Measurements from ENCODE around the gene UCN.
"Not testable (repeated sequence)": the region's sequence is repeated elsewhere in the genome, so short reads cannot be mapped to it uniquely, and the experiment has no call there.

UCN gene

DNA sequence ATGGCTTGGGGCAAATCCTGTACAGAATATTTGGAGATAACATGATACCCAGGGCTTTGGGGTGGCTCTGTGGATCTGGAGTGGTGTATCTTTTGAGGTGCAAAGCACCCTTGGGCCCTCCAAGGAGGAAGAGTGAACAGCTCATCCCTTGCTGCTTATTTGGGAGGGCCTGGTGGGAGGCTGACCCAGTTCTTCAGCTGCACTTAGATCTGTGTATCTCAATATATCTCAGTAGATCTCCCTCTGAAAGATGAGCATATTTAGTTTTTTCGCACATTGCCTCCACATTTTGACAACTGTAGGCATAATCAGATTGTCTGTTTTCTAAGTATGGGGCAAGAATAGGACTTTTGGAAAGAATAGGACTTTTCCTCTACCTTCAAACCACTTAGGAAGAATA, 23.2 kb downstream of the UCN start:
- no peak for DNase-seq (ENCODE audit: low read depth, low spot score)

DNA sequence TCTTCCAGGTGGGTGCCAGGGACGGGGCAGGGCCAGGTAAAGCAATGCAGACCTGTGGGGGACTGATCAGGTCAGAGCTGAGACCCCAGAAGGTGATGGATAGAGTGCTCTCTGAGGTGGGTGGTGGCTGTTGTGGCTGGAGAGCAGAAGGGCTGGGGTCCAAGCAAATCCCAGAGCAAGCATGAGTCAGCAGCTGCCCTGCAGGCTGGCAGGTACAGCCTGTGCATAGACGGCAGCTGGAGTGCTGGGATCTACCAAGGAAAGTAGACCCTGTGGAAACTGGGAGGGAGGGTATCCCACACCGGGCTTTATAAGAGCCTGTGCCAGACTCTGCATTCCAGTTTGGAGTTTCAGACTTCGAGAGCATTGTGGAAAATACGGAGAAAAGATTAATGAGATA, 25.4 kb downstream of the UCN start:
- no peak for DNase-seq (ENCODE audit: low read depth, low spot score)

- no peak for DNase-seq (ENCODE audit: low read depth, low spot score)
Measured at GRCh38 chr2:27281855-27282559, 26.2 kb downstream of the UCN start, which contains the start of gene TRIM54. Gene TRIM54, plus strand, starts transcription at chr2:27282429. Its CDS starts 303 bp downstream, at chr2:27282732.

DNA sequence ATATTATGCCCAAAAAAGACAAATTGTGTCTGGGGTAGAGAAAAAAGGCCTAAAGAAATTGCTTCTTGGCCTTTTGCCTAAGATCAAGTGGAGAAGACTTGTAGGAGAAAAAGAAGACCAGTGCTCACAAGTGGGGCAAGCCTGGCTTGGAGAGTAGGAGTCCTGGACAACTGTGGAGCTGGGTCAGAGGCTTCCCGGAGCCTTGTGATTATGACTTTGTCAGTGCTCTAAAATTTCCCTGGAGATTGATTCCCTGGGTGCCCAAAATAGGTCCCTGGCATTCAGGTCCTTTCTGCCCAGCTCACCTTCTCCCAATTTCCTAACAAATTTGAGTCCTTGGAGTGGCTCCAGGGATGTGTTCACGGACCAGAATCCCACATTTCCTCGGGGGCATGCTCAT, 26.8 kb downstream of the UCN start:
- DNase-seq (ENCODE audit: low read depth, low spot score) = no peak

DNA sequence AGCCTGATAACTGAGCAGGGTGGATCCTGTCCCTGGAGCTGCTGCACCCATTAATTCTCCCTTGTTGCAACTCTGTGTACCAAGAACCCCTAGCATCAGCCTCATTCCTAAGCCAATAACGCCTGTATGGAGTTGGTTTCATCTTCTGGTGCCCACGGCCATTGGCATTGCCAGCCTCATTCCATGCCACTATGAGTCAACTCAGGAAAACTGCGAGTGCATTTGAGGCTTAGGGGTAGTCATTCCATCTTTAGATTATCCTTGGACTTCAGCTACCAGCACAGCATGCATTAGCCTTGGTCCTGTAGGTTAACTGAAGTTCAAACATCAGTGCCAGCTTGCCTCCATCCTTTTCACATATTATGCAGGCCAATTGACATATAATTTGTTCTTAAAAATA, 27.4 kb downstream of the UCN start:
- no peak for DNase-seq (ENCODE audit: low read depth, low spot score)

DNA sequence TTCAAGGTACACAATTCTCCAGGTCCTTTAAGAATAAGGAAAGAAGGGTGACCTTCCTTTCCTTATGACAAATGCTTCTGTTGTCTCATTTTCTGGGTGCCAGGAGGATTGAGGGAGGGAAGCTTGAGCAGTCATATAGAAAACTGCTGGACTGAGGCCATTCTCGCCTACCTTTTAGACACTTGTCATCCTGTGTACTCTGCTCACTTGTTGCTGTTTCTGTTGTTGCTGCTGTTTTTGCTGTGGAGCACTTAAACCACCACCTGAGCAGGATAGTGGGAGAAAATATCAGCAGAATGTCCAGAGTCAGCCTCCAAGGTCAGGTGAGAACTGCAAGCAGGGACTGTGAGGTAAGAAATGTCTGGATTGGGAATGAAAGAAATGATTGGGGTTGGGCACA, 30.2 kb downstream of the UCN start:
- DNase-seq (ENCODE audit: low read depth, low spot score) = no peak

- no peak for DNase-seq (ENCODE audit: low read depth, low spot score)
Measured at GRCh38 chr2:27275211-27276150, 32.8 kb downstream of the UCN start, which contains the start of gene DNAJC5G. Gene DNAJC5G, plus strand, starts transcription at chr2:27275433. Its CDS starts 1,296 bp downstream, at chr2:27276729.

- DNase-seq (ENCODE audit: low read depth, low spot score) = not testable (repeated sequence)
Measured at GRCh38 chr2:27272537-27273522, 35.4 kb downstream of the UCN start.

- no peak for DNase-seq (ENCODE audit: low read depth, low spot score)
Measured at GRCh38 chr2:27271631-27272340, 36.5 kb downstream of the UCN start.

DNA sequence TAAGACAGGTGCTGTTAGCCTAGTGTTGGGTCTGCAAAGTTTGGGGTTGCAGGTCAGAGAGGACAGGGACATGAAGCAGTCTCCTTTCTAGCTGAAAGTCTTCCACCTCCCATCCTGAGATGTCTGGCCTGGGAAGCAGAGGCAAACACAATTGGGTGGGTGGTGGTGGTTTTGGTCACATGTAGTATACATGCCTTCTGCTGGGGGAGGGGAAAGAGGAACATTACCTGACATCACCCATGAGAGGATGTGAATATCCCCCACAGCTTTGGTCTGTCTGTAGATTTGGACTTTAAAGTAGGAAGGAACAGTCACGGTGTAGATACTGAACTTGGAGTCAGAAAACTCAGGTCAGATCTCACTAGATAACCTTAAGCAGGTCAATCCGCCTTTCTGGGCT, 37.6 kb downstream of the UCN start:
- no peak for DNase-seq (ENCODE audit: low read depth, low spot score)

DNA sequence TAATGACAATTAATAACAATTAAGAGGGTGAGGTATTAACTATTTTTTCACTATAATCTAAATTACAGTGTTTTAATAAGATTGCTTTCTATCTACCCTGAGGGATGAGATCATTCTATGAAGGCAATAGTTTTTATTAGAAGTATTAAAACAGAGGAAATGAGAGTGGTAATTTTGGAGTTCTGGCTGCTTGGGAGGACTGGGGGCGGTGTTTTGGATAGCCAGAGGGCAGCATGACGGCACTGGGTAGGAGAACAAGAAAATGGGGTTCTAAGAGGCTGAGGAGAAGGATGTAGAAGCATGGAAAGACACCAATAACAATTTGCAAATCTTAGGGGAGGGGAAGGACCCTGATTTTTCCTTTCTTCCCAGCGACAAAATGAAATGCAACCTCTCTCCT, 38.1 kb downstream of the UCN start:
- no peak for DNase-seq (ENCODE audit: low read depth, low spot score)

DNA sequence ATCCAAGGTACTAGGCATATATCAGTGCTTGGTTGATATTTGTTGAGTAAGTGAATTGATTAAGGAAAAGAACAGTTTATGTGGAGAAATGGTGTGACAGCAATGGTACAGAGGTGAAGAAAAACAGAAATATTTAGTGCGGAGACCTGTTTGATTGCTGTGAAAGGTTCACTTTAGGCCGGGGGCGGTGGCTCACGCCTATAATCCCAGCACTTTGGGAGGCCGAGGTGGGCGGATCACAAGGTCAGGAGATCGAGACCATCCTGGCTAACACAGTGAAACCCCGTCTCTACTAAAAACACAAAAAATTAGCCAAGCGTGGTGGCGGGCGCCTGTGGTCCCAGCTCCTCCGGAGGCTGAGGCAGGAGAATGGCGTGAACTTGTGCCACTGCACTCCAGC, 39.9 kb downstream of the UCN start:
- not testable (repeated sequence) for DNase-seq (ENCODE audit: low read depth, low spot score)

GRCh38 chr2:27265536-27265870, 42.7 kb downstream of the UCN start:
- no peak for DNase-seq (ENCODE audit: low read depth, low spot score)

GRCh38 chr2:27264753-27265535, 43.3 kb downstream of the UCN start:
- DNase-seq (ENCODE audit: low read depth, low spot score) = no peak

- no peak for DNase-seq (ENCODE audit: low read depth, low spot score)
Measured at GRCh38 chr2:27264253-27264752, 43.9 kb downstream of the UCN start.

DNA sequence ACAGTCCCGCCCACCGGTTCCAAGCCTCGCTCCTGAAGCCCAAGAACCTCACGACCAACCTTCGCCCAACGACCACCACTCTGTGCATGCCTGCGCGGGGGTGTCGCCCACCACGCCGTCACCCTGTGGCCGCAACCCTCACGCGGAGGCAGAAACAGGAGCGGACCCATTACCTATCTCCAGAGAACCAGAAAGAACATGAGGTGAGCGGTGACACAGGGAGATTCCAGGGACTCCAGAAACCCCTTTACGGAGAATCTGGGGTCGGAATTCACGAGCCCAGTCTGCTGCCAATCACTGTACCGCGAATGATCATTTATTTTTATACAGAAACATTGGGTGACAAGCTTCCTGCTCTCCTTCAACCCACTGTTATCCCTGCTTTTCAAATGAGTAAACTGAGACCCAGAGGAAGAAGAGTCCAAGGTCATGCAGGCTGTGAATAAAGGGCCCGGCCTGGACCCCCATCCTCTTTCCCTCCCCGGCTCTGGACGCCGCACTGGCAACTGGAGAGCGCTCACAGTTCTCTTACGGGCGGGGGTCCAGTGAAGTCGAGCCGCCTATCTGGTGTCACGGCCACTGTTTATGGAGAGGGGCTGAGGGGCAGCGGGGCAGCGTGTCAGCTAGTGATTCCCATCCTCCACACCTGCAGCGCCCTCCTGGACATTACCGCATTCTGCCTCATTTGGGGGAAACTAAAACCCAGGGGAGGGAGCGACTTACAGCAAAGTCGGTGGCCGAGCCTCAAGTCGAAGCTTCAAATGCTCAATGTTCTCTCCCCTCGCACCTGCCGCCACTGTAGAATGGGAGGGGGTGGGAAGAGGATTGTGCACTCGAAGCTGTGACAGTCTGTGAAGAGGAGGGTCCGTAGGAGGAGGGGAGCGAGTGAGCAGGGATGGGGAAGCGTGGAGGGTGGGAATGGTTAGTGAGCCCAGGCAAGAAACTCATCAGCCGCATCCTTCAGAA, 44.7 kb downstream of the UCN start:
- no peak for DNase-seq (ENCODE audit: low read depth, low spot score)

DNA sequence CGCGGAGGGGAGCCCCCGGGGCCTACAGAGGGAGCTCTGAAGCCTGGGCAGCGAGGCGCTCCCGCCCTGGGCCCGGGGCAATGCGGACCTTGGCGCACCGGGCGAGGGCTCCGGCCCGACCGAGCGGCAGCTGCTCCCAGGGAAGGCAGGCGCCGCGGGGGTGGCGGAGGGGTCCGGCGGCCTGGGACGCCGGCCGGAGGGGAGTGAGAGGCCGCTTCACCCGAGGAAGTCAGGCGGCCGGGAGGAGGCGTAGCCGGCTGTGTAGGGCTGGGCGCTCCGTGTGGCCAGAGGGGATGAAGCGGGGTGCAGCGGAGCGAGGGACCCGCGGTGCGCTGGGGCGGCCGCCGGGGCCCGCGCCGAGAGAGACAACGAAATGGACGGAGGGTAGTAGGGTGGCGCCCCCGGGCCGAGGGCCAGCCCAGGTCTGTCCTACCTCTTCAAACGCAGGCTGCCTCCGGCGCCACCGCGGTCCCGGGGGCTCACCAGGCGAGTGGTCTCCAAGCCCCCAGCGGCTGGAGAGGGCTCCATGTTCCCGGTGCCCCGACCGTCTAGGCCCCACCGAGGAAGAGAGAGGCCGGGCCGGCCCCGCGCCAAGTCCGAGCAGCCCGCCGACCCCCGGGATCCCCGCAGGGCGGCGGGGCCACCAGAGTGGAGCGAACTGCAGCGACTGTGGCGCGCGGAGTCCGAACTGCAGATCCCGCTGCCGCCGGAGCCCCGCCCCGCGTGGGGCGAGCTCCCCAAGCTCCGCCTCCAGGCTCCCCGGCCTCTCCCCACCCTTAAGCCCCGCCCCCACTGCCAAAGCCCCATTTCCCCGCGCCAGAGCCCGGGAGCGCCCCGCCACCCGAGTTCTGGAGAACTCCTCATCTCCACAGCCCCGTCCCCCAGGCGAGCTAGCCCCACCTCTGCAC, 45.6 kb downstream of the UCN start, which contains the start of gene SLC30A3:
Gene SLC30A3, minus strand, starts transcription at position 669 of the 908 bp plus-strand sequence. Its CDS starts 141 bp downstream, at position 528.
- no peak for DNase-seq (ENCODE audit: low read depth, low spot score)

DNA sequence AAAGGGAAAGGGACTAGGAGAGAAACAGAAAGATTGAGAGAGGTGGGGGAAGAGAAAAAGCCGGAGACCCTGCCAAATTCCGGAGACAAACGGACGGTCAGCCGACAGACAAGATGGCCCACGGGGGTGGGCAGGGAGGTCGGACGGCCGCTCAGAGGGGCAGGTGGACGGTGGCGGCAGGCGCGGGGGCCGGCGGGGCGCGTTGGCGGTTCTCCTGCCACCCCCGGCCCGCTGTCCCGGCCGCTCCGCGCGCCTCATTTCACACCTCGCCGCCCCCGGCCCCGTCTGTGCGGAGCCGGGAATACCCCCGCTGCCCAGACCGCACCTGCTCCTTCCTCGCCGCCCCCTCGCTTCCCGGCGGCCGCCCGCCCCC, 46.3 kb downstream of the UCN start:
- DNase-seq (ENCODE audit: low read depth, low spot score) = no peak

Data from activated naive CD8-positive, alpha-beta T cell treated with anti-CD3 and anti-CD28 coated beads, Interleukin-2, amount 50 U/mL, for 16 hours (primary cell).